ENCODE data around the gene ADIPOQ. TPM values are rescaled to one million over a fixed set of nuclear protein-coding genes. Genes with fewer than 3 reads are reported as not detected.
"Not testable (repeated sequence)": the region's sequence is repeated elsewhere in the genome, so short reads cannot be mapped to it uniquely, and the experiment has no call there.

The ADIPOQ gene
- total RNA-seq, 1 donor from 2014 or later, result not detected

- H3K27ac Mint-ChIP-seq; H3K27ac ChIP-seq; DNase-seq (ENCODE audit: low spot score); H2AFZ ChIP-seq (replicated peaks); H3K9ac ChIP-seq; H3K4me3 Mint-ChIP-seq; H3K27me3 Mint-ChIP-seq (ENCODE audit: insufficient read depth, low read depth); H3K9me3 ChIP-seq (ENCODE audit: low read depth); H3K36me3 Mint-ChIP-seq; H3F3A ChIP-seq (ENCODE audit: low read depth); H3K36me3 ChIP-seq; H3K4me2 ChIP-seq; H3K4me1 ChIP-seq; H4K20me1 ChIP-seq (ENCODE audit: low read depth); H3K4me1 Mint-ChIP-seq; H3K79me2 ChIP-seq (ENCODE audit: low read depth); H3K4me3 ChIP-seq; H3K27me3 ChIP-seq: not testable (repeated sequence)
- peaks cover 17% of the 10 kb centered on the region for H3K9me3 Mint-ChIP-seq
These were observed 32.3 kb downstream of the ADIPOQ start for GRCh38 chr3:186874841-186875240.

GRCh38 chr3:186875708-186876107 is 33.2 kb downstream of the ADIPOQ start:
- Mint-ChIP-seq H3K9me3 (peaks cover 17% of the 10 kb centered on the region), H3K36me3 (no peaks in the 10 kb centered on the region), H3K27me3 (ENCODE audit: insufficient read depth, low read depth) (peaks cover 2% of the 10 kb centered on the region), H3K27ac (no peak overlapping the region), H3K4me3 (no peak overlapping the region), H3K4me1 (no peaks in the 10 kb centered on the region)
- H4K20me1 ChIP-seq (ENCODE audit: low read depth), result no peaks in the 10 kb centered on the region
- H3K36me3 ChIP-seq, result no peaks in the 10 kb centered on the region
- DNase-seq (ENCODE audit: low spot score), result no peak
- H3K4me2 ChIP-seq, result no peak overlapping the region
- H3K4me1 ChIP-seq, result no peaks in the 10 kb centered on the region
- H3K27me3 ChIP-seq, result no peaks in the 10 kb centered on the region
- no peak for TF ChIP-seq CTCF (IDR thresholded peaks at IDR 0.05)
- TF ChIP-seq EZH2phosphoT487 (IDR thresholded peaks at IDR 0.05), result no peak
- TF ChIP-seq EZH2 (IDR thresholded peaks at IDR 0.05), result no peak
- no peak overlapping the region for H3K27ac ChIP-seq
- no peaks in the 10 kb centered on the region for H3K9me3 ChIP-seq (ENCODE audit: low read depth)
- H3K79me2 ChIP-seq (ENCODE audit: low read depth), result no peaks in the 10 kb centered on the region
- no peak overlapping the region for H2AFZ ChIP-seq (replicated peaks)
- H3K9ac ChIP-seq, result no peak overlapping the region
- no peaks in the 10 kb centered on the region for H3F3A ChIP-seq (ENCODE audit: low read depth)
- no peak overlapping the region for H3K4me3 ChIP-seq

- Mint-ChIP-seq H3K4me3 (no peak overlapping the region), H3K27ac (no peak overlapping the region), H3K36me3 (no peaks in the 10 kb centered on the region), H3K27me3 (ENCODE audit: insufficient read depth, low read depth) (peaks cover 10% of the 10 kb centered on the region), H3K4me1 (no peaks in the 10 kb centered on the region), H3K9me3 (peaks cover 13% of the 10 kb centered on the region)
- H3K36me3 ChIP-seq, result no peaks in the 10 kb centered on the region
- no peaks in the 10 kb centered on the region for H3K79me2 ChIP-seq (ENCODE audit: low read depth)
- H3K27ac ChIP-seq, result no peak overlapping the region
- H4K20me1 ChIP-seq (ENCODE audit: low read depth), result no peaks in the 10 kb centered on the region
- H3K4me2 ChIP-seq, result no peak overlapping the region
- H3K4me1 ChIP-seq, result no peaks in the 10 kb centered on the region
- H3K27me3 ChIP-seq, result no peaks in the 10 kb centered on the region
- H2AFZ ChIP-seq (replicated peaks), result no peak overlapping the region
- TF ChIP-seq EZH2phosphoT487 (IDR thresholded peaks at IDR 0.05) (no peak), EZH2 (IDR thresholded peaks at IDR 0.05) (no peak), CTCF (IDR thresholded peaks at IDR 0.05) (no peak)
- no peaks in the 10 kb centered on the region for H3F3A ChIP-seq (ENCODE audit: low read depth)
- H3K4me3 ChIP-seq, result no peak overlapping the region
- no peaks in the 10 kb centered on the region for H3K9me3 ChIP-seq (ENCODE audit: low read depth)
- H3K9ac ChIP-seq, result no peak overlapping the region
- no peak for DNase-seq (ENCODE audit: low spot score)
These were observed 37.3 kb downstream of the ADIPOQ start for GRCh38 chr3:186879781-186880180.

- Mint-ChIP-seq H3K27ac (no peak overlapping the region), H3K9me3 (peaks cover 9% of the 10 kb centered on the region), H3K4me3 (no peak overlapping the region), H3K4me1 (no peaks in the 10 kb centered on the region), H3K36me3 (no peaks in the 10 kb centered on the region), H3K27me3 (ENCODE audit: insufficient read depth, low read depth) (peaks cover 8% of the 10 kb centered on the region)
- no peaks in the 10 kb centered on the region for H3K27me3 ChIP-seq
- H4K20me1 ChIP-seq (ENCODE audit: low read depth), result no peaks in the 10 kb centered on the region
- H3K9me3 ChIP-seq (ENCODE audit: low read depth), result no peaks in the 10 kb centered on the region
- TF ChIP-seq CTCF (IDR thresholded peaks at IDR 0.05), result no peak
- no peak for TF ChIP-seq EZH2 (IDR thresholded peaks at IDR 0.05)
- no peak for TF ChIP-seq EZH2phosphoT487 (IDR thresholded peaks at IDR 0.05)
- H3K79me2 ChIP-seq (ENCODE audit: low read depth), result no peaks in the 10 kb centered on the region
- no peak overlapping the region for H3K4me3 ChIP-seq
- no peaks in the 10 kb centered on the region for H3F3A ChIP-seq (ENCODE audit: low read depth)
- no peaks in the 10 kb centered on the region for H3K4me1 ChIP-seq
- no peaks in the 10 kb centered on the region for H3K36me3 ChIP-seq
- H3K9ac ChIP-seq, result no peak overlapping the region
- H2AFZ ChIP-seq (replicated peaks), result no peak overlapping the region
- no peak overlapping the region for H3K4me2 ChIP-seq
- DNase-seq (ENCODE audit: low spot score), result no peak
- no peak overlapping the region for H3K27ac ChIP-seq
These were observed 37.9 kb downstream of the ADIPOQ start for GRCh38 chr3:186880406-186880805.

All from neural progenitor cell (in vitro differentiated cells).